HG02981 (cell line): Measurements from ENCODE around the gene PAX7.
"Not testable (repeated sequence)": the region's sequence is repeated elsewhere in the genome, so short reads cannot be mapped to it uniquely, and the experiment has no call there.

Source experiments
- ATAC-seq: cut with Tn5 transposase; IDR thresholded peaks from one replicate; pipeline ENCODE4 v1.9.1; 2021; ENCODE audit warnings: mild to moderate bottlenecking, moderate library complexity; ENCODE audit not compliant: unreplicated experiment

Gene PAX7

DNA sequence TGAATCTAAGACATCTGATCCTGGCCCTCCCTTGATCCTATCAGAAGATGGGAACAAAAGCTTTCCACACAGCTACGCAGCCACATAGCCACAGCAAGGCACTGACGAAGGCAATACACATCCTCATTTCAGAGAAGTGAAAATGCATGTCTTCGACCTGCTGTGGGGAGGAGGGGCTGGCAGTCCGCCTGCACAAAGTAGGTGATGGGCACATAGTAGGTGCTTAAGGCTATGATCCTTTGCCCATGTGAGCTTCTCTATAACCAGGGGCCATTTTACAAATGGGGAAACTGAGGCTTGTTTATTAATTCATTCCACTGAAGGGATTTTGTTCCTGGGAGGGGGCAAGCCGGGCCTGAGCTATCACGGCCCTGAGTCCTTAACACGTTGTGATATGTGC is 94.2 kb downstream of the PAX7 start:
- ATAC-seq, result no peak

DNA sequence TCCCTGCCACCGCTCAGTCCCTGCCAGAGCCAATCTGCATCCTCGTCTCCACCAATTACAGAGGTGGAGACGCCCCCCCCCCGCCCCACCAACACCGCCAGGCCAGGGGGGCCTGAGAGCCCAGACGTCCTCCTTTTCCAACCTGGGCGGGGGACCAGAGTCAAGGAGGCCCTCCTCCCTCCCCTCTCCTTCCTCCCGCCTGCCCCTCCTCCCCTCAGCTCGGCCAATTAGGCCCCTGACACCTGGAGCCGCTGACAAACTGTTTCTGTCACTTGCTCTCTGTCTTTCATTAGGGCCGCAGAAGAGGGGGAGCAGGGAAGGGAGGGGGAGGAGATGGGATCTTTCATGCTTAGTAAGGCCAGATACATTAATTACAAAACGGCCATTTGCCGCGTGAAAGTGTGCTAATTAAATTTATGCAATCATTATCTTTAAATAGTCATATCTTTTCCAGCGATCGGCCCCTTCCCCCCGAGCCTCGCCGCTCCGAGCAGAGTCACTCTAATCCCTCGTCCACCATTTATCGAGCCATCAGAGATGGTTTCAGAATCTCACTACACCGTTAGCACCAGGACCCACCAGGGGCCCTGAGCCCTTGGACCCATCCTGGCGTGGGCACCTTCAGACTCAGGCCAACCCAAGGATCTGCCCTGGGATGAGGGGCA is 94.7 kb downstream of the PAX7 start:
- no peak for ATAC-seq

DNA sequence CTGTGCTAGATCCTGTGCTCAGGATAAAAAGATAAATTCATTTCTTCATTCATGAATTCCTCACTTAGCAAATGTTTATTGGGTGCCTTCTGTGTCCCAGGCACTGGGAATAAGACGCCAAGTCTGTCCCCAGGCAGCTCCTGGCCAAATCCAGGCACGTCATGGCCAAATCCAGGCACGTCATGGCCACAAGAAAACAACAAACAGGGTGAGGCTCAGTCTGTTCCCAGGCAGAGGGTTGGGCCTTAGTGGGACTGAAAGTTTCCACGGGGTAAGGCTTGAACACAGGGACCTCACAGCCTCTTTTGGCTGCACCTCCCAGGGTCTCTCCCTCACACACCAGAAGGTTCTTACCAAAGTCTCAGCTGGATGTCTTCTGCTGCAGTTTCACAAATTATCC is 95.7 kb downstream of the PAX7 start:
- no peak for ATAC-seq

DNA sequence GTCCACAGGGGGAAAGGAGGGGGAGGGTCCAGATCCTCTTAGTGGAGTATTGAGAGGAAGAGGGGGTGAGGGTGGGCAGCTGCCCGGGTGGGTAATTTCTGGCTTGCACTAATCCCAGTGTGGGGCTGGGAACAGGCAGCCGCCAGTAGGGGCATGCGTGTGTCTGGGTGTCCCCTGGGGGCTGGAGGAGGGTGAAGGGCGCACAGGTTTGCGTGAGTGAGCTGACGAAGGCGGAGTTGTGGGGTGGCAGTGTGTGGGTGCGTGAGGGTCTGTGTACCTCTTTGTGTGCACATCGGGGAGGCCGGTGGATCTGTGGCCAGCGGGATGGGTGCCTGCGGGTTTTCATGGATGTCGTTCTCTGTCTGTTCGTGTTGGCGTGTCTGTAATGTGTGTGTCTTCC is 97.3 kb downstream of the PAX7 start:
- ATAC-seq, result no peak

DNA sequence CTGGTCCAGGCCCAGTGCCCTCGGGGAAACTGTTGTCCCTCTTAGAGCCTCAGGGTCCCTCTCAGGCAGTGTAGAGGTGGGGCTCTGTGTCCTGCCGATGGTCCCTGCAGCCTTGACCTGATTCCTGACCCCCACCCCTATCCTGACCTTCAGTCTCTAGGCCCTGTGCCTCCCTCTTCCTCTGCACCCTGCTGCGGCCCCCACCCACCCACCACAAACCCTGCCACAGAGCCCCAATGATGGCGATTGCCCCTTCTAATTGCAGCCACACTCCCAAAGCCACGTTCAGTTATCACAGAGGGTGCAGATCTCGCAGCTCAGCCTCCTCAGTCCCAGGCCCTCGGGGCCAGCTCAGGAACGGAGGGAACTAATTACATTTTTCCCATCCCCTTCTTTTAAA is 99.7 kb downstream of the PAX7 start:
- ATAC-seq, result no peak

DNA sequence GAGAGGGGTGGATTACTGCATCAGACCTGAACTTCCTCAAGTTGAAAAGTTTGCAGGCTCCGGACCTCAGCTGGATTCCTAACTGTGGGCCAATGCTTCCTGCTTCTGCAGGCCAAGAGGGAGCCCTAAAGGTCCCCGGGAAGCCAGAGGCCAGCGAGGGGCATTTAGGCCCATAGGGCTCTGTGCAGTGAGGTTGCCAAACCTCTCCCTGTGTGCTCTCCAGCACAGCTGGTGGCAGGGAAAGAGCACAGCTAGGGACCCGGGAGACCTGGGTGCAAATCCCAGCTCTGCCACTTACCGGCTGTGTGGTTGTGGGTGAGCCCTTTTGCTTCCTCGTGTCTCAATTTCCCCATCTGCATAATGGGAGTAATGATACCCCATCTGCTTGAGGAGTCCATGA is 100.5 kb downstream of the PAX7 start:
- ATAC-seq, result no peak

DNA sequence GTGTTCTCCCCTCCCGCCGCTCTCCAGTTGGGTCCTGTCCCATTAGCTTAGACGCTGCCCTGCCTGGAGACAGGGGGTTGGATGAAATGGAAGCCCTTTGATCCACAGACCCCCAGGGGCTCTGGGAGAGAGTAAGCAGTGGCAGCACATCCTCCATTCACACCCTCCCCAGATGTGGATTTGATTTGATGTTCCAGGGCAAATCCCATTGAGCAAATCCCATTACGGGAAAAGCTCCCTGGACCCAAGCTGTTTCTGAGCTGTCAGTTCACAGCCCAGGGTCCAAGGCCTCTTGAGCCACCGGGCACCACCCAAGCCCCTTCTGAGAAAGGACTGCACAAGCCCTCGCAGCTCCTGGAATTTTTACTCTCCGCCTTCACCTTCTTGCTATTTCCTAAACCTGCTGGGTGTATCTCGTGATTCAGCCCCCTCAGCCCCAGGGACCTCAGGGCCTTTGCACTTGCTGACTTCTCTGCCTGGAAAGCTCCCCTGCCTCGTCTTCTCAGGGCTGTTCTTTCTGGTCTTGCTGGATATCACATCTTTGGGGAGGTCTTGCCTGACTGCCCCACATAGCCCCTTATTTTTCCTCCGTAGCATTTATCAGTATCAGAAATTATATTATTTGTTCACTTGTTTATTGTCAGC is 101.1 kb downstream of the PAX7 start:
- no peak for ATAC-seq

DNA sequence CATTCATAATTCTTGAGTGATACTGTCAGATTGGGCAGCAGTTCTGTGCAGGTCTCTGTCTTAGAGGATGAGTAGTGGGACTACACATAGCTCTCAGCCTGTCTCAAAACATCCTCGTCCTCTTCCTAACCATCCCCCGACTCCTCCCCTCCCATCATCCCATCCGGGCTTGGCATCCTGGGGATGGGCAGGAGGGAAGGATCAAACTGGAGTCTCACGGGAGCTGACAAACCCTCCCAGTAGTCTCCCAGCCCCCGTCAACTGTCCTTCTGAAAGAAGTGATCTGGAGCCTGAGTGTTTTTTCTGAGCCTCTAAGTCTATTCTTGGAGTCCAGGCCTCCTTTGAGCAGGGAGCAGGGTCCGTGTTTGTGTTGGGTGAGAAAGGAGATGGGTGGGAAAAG is 102.0 kb downstream of the PAX7 start:
- ATAC-seq, result no peak

DNA sequence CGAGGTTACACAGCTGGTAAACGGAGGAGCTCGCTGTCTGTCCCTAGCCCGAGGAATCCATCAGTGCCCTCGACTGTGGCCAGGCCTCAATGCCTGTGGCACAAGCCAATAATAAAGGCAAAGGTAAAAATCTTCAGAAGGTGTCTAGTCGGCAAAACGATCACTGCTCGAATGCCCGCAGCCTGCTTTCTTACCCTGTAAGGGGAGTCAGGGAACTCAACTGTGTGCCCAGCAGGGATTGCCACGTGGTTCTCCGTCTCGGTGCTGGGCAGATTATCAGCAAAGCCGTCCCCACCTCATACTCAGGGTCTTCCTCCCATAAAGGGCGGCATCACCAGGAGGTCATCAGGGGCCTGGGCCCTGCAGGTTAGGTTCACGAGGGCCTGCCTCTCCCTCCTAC is 103.4 kb downstream of the PAX7 start:
- no peak for ATAC-seq

DNA sequence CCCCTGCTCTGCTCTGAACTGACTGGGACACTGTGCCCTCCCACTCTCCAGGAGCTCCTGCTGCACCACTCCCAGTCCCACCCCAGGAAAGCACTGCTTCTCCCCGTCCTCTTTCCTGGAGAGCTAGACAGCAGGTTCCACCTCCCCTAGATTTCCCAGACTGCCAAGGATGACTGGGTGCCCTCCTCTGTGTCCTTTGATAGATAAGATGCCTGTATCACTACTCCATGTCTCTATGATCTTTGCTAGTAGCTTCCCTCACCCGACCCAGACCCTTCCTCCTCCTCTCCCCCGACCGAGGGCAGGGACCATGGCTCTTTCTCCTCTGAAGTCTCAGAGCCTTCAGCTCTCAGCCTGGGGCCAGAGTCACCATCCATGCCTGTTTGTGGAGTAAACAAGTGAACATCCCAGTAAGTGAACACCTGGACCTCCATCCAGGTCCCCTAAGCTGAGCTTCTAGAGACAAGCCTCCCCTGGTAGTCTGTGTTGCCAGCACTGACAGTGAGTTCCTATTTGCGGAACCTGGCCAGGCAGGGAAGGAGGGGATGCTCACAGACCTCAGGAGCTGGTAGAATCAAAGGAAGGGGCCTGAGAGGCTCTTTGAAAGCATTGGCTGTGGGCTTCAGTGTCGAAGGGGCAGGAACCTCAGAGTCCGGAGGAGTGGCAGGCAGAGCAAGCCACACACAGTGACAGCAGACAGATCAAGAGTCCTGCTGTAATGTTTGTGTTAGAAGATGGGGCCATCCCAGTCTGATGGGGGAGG is 104.0 kb downstream of the PAX7 start:
- no peak for ATAC-seq

DNA sequence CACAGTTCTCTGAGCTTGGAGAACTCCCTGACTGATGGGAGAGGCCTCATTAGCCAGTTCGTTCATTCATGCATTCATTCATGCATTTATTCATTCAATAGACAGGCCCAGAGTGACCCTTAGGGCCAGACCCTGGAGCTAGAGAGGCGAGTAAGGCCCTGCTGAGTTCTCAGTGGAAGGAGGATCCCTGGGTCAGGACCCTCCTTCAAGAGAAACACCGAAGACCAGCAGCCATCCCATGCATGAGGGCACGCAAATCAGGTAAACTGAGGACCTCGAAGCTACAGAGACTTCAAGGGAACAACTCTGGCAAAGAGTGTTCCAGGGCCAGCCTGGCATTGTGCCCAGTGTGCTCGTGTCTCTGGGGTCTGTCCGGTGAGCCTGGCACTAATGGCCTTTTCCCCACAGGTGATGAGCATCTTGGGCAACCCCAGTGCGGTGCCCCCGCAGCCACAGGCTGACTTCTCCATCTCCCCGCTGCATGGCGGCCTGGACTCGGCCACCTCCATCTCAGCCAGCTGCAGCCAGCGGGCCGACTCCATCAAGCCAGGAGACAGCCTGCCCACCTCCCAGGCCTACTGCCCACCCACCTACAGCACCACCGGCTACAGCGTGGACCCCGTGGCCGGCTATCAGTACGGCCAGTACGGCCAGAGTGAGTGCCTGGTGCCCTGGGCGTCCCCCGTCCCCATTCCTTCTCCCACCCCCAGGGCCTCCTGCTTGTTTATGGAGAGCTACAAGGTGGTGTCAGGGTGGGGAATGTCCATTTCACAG is 104.8 kb downstream of the PAX7 start:
- ATAC-seq, result no peak

DNA sequence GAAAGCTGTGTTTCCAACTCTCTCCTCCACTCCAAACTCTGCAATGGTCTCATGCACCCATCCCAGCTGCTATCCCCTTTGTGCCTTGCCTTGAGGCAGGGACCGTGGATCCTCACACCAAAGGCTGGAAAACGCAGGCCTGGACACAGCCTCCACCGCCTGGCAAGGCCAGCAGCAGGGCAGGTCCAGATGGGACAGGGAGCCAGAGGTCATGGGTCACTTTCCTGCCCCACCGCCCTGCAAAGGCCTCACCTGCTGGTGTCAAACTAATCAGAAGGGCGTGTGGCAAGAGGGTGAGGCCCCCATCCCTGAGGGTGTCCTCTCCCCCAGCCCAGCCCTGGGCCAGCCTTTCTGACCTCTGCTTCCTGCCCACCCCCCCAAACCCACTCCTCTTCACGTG is 106.3 kb downstream of the PAX7 start:
- no peak for ATAC-seq

DNA sequence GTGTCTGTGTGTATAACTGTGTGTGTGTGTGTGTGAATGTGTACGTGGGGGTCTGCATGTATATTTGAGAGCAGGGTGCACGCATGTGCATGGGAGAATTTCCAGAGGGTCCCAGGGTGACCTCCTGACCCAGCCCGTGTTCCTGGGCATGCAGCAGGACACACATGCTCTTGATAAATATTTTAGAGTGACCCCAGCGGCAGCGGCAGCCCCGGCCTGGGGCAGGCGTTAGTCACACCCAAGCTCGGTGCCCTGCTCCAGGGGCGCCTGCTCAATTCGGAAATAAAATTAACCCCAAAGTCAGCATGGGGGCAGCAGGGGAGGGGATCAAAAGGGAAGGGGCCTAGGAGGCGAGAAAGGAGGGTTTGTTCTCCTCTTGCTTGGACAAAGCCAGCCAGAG is 107.5 kb downstream of the PAX7 start:
- ATAC-seq, result no peak

DNA sequence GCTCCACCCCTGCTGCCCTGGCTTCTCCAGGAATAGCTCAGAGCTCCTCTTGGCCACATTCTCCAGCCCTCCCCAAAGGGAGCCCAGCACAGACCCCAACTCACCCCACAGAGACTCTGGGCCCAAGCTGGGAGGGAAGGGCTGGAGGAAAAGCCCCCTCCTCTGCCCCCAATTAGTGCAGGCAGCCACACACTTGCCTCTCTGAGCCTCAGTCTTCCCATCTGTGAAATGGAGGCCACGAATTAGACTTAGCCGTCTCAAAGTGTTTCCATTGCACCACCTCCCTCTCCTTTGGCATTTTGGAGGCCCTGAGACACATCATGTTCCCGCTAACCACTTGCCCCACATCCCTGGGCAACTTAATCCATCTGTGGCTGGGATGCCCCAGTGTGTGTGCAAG is 108.0 kb downstream of the PAX7 start:
- no peak for ATAC-seq

DNA sequence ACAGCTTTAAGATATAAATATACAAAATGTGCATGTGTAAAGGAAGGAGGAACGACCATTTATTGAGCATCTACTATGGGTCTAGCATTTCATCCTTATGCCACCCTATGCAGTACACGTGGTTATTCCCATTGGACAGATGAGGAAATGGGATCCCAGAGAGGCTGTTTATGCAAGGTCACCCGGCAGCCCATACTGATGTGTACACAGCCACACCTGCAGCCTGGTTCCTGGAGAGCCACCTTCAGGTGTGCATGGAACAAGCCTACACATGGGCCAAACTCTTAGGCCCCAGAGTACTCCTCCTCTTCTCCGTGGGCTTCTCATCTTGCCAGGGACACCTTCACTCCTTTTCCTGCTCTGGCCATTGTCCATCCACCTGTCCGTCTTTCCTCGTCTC is 108.8 kb downstream of the PAX7 start:
- no peak for ATAC-seq

DNA sequence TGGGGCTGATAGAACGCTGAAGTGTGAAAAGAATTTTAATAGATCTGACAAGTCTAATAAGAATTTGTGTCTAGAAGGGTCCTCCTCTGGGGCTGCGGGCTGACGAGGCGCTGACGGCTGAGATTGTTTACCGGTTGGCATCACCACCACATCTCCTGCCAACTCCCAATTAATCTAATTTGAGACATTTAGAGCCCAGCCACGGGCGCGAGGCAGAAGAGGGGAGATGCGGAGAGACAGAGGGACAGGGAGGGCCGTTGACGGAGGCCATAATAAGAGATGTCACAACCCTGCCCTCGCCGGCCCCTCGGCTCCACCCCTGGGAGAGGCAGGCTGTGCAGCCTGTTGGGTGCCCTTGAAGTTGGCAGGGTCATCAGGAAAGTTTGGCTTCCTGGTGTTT is 109.3 kb downstream of the PAX7 start:
- ATAC-seq, result no peak

DNA sequence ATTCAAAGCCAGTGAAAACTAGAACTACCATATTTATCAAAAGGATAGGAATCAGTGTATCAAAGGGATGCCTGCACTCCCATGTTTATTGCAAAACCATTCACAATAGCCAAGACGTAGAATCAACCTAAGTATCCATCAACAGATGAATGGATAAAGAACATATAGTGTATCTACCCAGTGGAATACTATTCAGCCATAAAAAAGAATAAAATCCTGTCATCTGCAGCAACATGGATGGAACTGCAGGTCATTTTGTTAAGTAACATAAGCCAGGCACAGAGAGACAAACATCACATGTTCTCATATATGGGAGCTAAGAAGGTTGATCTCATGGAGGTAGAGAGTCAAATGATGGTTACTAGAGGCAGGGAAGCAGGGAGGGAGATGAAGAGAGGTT is 110.0 kb downstream of the PAX7 start:
- no peak for ATAC-seq

DNA sequence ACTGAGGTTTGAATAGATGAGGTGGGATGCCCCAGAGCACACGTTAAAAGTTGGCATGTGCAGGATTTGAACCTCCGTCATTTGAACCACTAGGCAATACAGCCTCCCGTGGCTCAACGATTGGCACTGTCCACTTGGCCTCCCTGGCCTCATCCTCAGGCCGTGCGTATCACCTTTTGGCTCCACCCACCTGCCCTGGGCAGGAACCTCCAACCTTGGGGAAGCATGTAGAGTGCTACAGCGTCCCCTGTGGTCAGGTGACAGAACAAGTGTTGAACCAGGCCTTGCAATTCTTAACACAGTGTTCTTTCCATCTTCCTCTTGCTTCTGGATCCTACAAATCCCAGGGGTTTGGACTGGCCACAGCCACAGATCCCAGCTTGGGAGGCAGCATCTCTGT is 112.6 kb downstream of the PAX7 start:
- no peak for ATAC-seq

DNA sequence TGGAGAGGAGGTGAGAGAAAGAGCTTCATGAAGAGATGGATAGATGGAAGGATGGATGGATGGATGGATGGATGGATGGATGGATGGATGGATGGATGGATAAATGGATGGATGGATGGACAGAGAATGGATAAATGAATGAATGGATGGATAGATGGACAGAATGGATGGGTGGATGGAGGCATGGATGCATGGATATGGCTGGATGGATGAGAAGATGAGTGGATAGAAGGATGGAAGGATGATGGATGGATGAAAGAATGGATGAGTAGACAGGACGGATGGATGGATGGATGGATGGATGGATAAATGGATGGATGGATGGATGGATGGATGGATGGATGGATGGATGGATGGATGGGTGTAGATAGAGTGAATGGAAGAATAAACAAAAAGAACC is 113.7 kb downstream of the PAX7 start:
- ATAC-seq, result not testable (repeated sequence)

DNA sequence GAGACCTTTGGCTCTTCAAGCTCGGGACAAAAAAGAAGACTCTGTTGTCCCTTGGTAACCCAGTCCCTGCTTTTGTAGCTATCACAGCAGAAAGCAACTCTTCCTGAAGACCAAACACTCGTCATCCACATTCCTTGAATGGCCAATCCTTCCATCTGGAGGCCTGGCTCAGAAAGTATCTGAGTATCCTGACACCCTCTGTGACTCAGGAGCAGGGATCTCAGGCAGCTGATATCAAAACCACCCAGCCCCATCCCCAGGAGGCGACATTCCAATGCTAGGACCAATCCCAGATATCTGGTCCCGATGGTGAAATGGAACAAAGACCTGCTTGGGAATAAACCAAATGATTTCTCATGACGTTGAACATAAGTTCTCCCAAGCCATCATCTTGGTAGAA is 116.3 kb downstream of the PAX7 start:
- no peak for ATAC-seq

DNA sequence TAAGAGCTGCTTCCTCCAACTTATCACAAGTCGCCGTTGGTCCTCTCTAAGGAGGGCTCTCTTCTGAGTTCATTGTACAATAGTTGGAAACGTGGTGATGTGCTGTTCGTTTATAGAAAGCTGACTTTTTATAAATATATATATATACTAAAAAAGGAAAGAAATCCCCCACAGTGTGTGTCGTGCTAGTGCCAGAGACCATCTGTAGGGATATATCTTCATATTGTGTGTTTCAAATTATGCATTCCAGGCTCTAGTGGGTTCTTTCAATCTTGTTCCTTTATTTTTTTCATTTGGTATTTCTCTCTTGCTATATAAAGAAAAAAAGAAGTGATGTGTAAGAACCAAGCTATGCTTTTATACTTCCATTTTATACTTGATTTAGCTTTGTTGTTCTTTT is 117.0 kb downstream of the PAX7 start:
- no peak for ATAC-seq

DNA sequence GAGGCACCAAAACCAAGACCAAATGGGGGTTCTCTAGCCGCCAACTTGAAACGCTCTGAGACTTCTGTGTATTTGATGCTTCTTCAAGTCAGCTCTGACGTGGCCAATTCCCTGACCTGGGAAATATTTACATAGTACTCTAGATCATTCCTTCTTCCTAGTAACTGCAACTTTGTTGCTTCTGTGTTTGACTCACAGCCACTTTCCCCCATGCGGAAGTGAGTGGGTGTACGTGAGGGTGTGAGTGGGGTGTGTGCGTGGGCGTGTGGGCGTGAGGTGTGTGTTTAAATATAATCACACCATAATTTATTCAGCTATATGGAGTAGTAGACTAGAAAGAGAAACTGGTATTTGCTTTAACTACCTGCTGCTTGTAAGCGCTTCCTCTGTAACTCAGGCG is 117.8 kb downstream of the PAX7 start:
- ATAC-seq, result no peak
